ENCODE measurements around the gene LAD1. TPM values are rescaled to one million over a fixed set of nuclear protein-coding genes. Genes with fewer than 3 reads are reported as not detected.

Gene LAD1
- total RNA-seq, 1 experiment from 2014 or later: 30.1 TPM

GRCh38 chr1:201422436-201423030, 23.4 kb upstream of the LAD1 start:
- Histone ChIP-seq H3K79me1 (ENCODE audit: insufficient read depth, low read depth, low read length, poor library complexity, severe bottlenecking) (no peaks in the 10 kb centered on the region), H2BK120ac (ENCODE audit: low read depth, low read length, poor library complexity, severe bottlenecking) (no peak overlapping the region), H2BK5ac (ENCODE audit: insufficient read length, low read length) (no peak overlapping the region), H4K91ac (ENCODE audit: insufficient read length, low read depth, low read length) (no peak overlapping the region), H3K23ac (ENCODE audit: insufficient read length, low read depth, low read length) (no peak overlapping the region), H3K27me3 (ENCODE audit: insufficient read depth, low read length) (no peaks in the 10 kb centered on the region), H3K23me2 (ENCODE audit: insufficient read length, low read depth, low read length, poor library complexity, severe bottlenecking) (no peaks in the 10 kb centered on the region), H3K9me3 (ENCODE audit: control insufficient read depth, low read depth, low read length) (no peaks in the 10 kb centered on the region), H2BK15ac (ENCODE audit: low read depth, low read length) (no peak overlapping the region), H3K9ac (ENCODE audit: extremely low read depth, insufficient read length, low read length) (no peak overlapping the region), H4K8ac (replicated peaks; ENCODE audit: insufficient read length, low read depth, low read length) (no peak overlapping the region), H4K20me1 (ENCODE audit: control insufficient read depth, insufficient read depth, insufficient read length) (no peaks in the 10 kb centered on the region), H3K4ac (ENCODE audit: low read depth, low read length) (no peak overlapping the region), H3K18ac (ENCODE audit: insufficient read length, low read depth, low read length) (no peak overlapping the region), H4K5ac (ENCODE audit: insufficient read length, low read depth, low read length) (no peak overlapping the region), H3K27ac (ENCODE audit: insufficient read length, low read depth, low read length) (no peak overlapping the region), H3K4me2 (ENCODE audit: insufficient read depth, insufficient read length, low read length) (no peak overlapping the region), H2AFZ (ENCODE audit: low read length) (no peak overlapping the region), H3K4me1 (ENCODE audit: insufficient read depth, low read length) (no peaks in the 10 kb centered on the region), H2AK5ac (ENCODE audit: insufficient read length, low read length) (no peak overlapping the region), H3K79me2 (ENCODE audit: insufficient read depth, low read length) (no peaks in the 10 kb centered on the region), H3T11ph (ENCODE audit: low read length) (no peak overlapping the region), H2BK12ac (ENCODE audit: insufficient read length, low read depth, low read length) (no peak overlapping the region), H3K56ac (ENCODE audit: insufficient read length, low read depth, low read length) (no peak overlapping the region), H3K14ac (ENCODE audit: insufficient read depth, low read length) (no peak overlapping the region), H2BK20ac (ENCODE audit: low read depth, low read length, poor library complexity, severe bottlenecking) (no peak overlapping the region)
- no peaks in the 10 kb centered on the region for H3K36me3 Mint-ChIP-seq (ENCODE audit: insufficient read depth in 1 of 3, low read depth in 3 of 3)
- peaks cover 0 to 5% of the 10 kb centered on the region in 2 experiments; a peak in 2 of 5 replicates for H3K9me3 Mint-ChIP-seq
- no peak for DNase-seq
- no peak overlapping the region; a peak in 1 of 7 replicates for H3K27ac Mint-ChIP-seq
- no peaks in the 10 kb centered on the region; the same call in none of the 2 replicates for H3K27me3 Mint-ChIP-seq (ENCODE audit: low read depth)
- TF ChIP-seq CTCF (conservative IDR thresholded peaks at IDR 0.05): no peak
- WGBS (ENCODE audit: extremely low coverage, insufficient read length, low lambda C conversion rate): no CpG with 5 or more reads among the region's 6 CpGs
- peaks cover 13 to 23% of the 10 kb centered on the region in 2 experiments for H3K4me1 Mint-ChIP-seq
- H3K4me3 Mint-ChIP-seq: no peak overlapping the region
